LHCN-M2 (cell line): Measurements from ENCODE around the gene PIP5KL1. TPM values are rescaled to one million over a fixed set of nuclear protein-coding genes. Genes with fewer than 3 reads are reported as not detected.
"Not testable (repeated sequence)": the region's sequence is repeated elsewhere in the genome, so short reads cannot be mapped to it uniquely, and the experiment has no call there.

Experiments
- DNase-seq: peaks from one replicate; pipeline ENCODE4 v3.0.0-alpha.2; 2012; ENCODE audit warnings: low read depth
- total RNA-seq: library from RNA; depleted of rRNA; stranded (reverse); fragments of >200 nt; gene quantifications from 2 replicates; pipeline ENCODE4 v1.2.3, GENCODE V29; 2014

Gene PIP5KL1
- total RNA-seq, 1 experiment from 2014 or later = 2.6 TPM

GRCh38 chr9:127893392-127893791 is 37.2 kb downstream of the PIP5KL1 start:
- no peak for DNase-seq

GRCh38 chr9:127892831-127893230 is 37.7 kb downstream of the PIP5KL1 start:
- DNase-seq = no peak

DNA sequence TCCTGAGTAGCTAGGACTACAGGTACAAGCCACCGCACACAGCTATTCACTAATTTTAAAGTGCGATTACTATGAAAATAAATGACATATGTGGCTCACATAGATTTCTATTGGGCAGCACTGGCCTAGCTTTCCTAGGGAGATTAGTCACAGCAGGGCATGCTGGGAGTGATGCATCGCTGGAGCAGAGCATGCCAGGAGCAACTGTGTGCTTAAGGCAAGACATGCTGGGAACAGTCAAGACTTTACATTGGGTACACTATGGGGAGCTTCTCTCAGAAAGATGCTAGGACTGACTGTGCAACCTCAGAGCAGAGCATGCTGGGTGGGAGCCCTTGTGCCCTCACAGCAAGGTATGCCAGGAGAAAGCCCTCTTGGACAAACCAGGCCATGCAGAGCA is 40.5 kb downstream of the PIP5KL1 start:
- DNase-seq = no peak

GRCh38 chr9:127887792-127888191 is 42.8 kb downstream of the PIP5KL1 start:
- no peak for DNase-seq

GRCh38 chr9:127886401-127886972 is 44.1 kb downstream of the PIP5KL1 start:
- no peak for DNase-seq

- DNase-seq = no peak
Observed at GRCh38 chr9:127885508-127886281, 44.9 kb downstream of the PIP5KL1 start.

DNA sequence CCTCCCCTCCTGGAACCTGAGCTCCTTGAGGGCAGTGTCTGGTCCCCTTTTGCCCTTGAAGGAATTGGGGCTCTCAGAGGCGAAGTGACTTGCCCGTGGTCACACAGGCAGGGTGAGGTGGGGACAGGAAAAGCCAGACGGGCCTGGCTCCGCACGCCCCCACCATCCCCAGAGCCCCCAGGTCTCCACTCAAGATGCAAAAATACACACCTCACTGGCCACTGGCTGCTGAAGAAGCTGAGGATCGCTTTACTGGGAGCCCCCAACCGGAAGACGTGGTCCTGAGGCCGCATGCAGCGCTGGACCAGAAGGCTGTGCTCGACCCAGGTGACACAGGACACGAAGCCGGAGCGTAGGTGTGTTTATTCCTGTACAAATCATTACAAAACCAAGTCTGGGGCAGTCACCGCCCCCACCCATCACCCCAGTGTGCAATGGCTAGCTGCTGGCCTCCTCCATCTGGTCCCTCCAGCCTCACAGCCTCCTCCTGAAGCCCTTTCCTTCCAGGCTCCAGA is 45.5 kb downstream of the PIP5KL1 start:
- no peak for DNase-seq

- DNase-seq = no peak
Observed at GRCh38 chr9:127884427-127884911, 46.1 kb downstream of the PIP5KL1 start.

DNA sequence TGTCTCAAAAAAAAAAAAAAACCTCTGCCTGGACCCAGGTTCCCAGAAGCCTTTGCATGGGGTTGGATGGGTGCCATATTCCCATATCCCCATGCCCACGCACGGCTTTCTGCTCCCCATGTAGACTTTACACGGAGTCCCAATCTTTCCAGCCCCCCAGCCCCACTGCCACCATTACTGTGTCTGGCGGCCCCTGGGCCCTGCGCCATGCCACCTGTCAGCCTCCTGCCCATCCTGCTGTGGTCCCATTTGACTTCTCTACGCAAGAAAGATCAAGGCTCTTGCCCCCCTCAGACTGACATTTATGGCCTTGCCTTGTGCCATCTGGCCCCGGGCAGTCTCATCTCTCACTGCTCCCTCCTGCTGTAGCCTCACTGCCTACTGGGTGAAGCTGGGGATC is 46.6 kb downstream of the PIP5KL1 start:
- no peak for DNase-seq

- not testable (repeated sequence) for DNase-seq
Observed at GRCh38 chr9:127881715-127882114, 48.9 kb downstream of the PIP5KL1 start.

DNA sequence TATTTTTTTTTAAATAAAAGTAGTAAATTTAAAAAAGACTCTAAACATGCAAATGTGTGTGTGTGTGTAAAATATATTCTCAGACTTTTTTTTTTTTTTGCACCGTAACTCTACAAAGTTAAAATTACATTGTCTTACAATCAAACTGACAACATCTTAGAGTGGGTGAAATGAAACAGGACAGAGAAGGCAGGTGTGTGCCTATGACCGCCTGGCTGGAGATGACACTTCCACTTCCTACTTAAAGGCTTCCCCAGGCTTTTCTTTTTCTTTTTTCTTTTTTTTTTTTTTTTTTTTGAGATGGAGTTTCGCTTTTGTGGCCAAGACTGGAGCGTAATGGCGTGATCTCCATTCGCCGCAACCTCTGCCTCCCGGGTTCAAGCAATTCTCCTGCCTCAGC is 50.4 kb downstream of the PIP5KL1 start:
- no peak for DNase-seq

GRCh38 chr9:127878652-127879390 is 51.8 kb downstream of the PIP5KL1 start:
- no peak for DNase-seq

GRCh38 chr9:127878001-127878651 is 52.5 kb downstream of the PIP5KL1 start:
- no peak for DNase-seq

DNA sequence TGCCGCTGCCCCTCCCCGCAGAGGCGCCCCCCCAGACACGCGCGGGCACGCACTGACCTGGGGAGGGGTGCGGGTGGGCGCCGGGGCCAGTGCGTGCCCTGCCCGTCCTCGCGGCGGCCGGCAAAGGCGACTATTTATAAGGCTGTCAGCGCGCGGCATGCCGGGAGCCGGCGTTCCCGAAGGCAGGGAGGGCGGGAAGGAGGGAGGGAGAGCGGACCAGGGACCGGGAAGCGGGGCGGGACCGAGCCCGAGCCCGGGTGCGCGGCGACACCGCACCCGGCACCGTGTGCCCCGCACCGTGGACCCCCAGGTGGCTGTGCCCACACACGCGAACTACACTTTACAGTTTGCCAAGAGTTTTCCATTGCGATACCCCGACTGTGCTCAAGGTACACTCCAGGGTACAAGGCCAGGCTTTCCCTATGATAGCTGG is 53.0 kb downstream of the PIP5KL1 start, which contains the start of gene AK1:
AK1 (minus strand) TSS at position 110 of the 433 bp plus-strand sequence. CDS start 3,058 bp downstream, outside the sequence.
- DNase-seq = peak; percentile 53

DNA sequence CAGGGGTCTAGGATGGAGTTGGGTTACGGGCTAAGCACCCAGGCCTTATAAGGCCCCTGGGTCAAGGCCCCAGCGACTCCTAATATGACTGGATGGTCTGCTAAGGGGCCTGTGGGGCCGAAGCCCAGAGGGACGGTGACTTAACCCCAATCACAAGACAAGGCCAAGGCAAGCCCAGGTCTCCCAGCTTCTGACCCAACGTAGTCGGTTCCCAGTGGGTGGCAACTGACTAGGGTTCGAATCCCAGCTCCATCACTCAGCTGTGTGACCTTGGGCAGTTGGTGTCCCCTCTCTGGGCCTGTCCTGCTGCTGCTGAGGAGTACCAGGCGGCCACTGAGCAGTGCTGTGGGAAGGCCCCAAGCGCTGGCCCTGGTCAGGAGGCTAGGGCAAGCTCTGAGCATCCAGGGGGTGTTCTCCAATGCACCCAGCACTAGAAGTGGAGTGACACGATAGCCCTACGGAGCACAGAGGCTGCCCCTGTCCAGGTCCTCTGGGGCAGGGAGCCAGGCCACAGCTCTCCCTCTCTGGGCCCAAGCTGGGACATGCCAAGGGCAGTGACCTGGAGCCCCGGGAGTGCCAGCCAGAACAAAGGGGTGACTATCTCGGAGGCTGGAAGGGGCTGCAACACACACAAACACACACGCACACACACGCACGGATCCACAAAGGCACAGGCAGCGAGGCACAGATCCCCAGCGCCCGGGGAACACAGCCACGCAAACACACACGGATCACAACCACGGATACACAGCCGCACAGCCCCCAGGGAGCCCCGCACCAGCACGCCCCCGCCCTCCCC is 53.6 kb downstream of the PIP5KL1 start:
- DNase-seq = no peak

- DNase-seq = no peak
Observed at GRCh38 chr9:127876026-127876763, 54.4 kb downstream of the PIP5KL1 start.

GRCh38 chr9:127875306-127875966 is 55.1 kb downstream of the PIP5KL1 start:
- DNase-seq = peak; percentile 51

- no peak for DNase-seq
Observed at GRCh38 chr9:127874301-127875221, 56.0 kb downstream of the PIP5KL1 start.
